DMS53 (cell line): ENCODE results near the gene NPAS3.

Experiments
- DNase-seq: peaks from one replicate; lab custom pipeline; 2025; lab: John Stamatoyannopoulos, UW

NPAS3 gene

GRCh38 chr14:33375786-33376185 lies 437.1 kb downstream of the NPAS3 start:
- no peak for DNase-seq

- no peak for DNase-seq
Observed at GRCh38 chr14:33376510-33376909, 437.8 kb downstream of the NPAS3 start.

- DNase-seq, result peak; percentile 11
Observed at GRCh38 chr14:33377596-33378390, 439.1 kb downstream of the NPAS3 start.

- no peak for DNase-seq
Observed at GRCh38 chr14:33381717-33382116, 443.0 kb downstream of the NPAS3 start.

GRCh38 chr14:33386140-33386539 lies 447.5 kb downstream of the NPAS3 start:
- DNase-seq, result no peak

- no peak for DNase-seq
Observed at GRCh38 chr14:33386781-33387180, 448.1 kb downstream of the NPAS3 start.

GRCh38 chr14:33390335-33390734 lies 451.7 kb downstream of the NPAS3 start:
- DNase-seq, result no peak

GRCh38 chr14:33393231-33393894 lies 454.7 kb downstream of the NPAS3 start:
- peak; percentile 18 for DNase-seq

GRCh38 chr14:33393895-33394368 lies 455.3 kb downstream of the NPAS3 start:
- DNase-seq, result no peak

- DNase-seq, result no peak
Observed at GRCh38 chr14:33401311-33401710, 462.6 kb downstream of the NPAS3 start.

- no peak for DNase-seq
Observed at GRCh38 chr14:33402604-33403003, 463.9 kb downstream of the NPAS3 start.

GRCh38 chr14:33404054-33404453 lies 465.4 kb downstream of the NPAS3 start:
- no peak for DNase-seq

GRCh38 chr14:33404964-33405574 lies 466.4 kb downstream of the NPAS3 start:
- peak; percentile 12 for DNase-seq

GRCh38 chr14:33406766-33407165 lies 468.1 kb downstream of the NPAS3 start:
- DNase-seq, result no peak

GRCh38 chr14:33408291-33408690 lies 469.6 kb downstream of the NPAS3 start:
- no peak for DNase-seq

GRCh38 chr14:33412450-33412849 lies 473.8 kb downstream of the NPAS3 start:
- DNase-seq, result no peak

- DNase-seq, result no peak
Observed at GRCh38 chr14:33413381-33413780, 474.7 kb downstream of the NPAS3 start.

- DNase-seq, result peak; percentile 9
Observed at GRCh38 chr14:33414041-33414440, 475.4 kb downstream of the NPAS3 start.

GRCh38 chr14:33420051-33420627 lies 481.5 kb downstream of the NPAS3 start:
- DNase-seq, result no peak

GRCh38 chr14:33430414-33431035 lies 491.8 kb downstream of the NPAS3 start:
- DNase-seq, result no peak

- DNase-seq, result peak; percentile 65
Observed at GRCh38 chr14:33432407-33433023, 493.8 kb downstream of the NPAS3 start.

- DNase-seq, result no peak
Observed at GRCh38 chr14:33433396-33433795, 494.7 kb downstream of the NPAS3 start.
